HEK293 (cell line): ENCODE measurements around the gene FKBP9.
"Not testable (repeated sequence)": the region's sequence is repeated elsewhere in the genome, so short reads cannot be mapped to it uniquely, and the experiment has no call there.

Experiments
- CTCF ChIP-seq: fragments of 450-650 bp; formaldehyde crosslinking; IDR thresholded peaks from 2 replicates; pipeline ENCODE4 v1.5.1; 2016; ENCODE audit warnings: missing biosample characterization, missing genetic modification characterization
- PRDM1 ChIP-seq: fragments of 450-650 bp; formaldehyde crosslinking; IDR thresholded peaks from 2 replicates; pipeline ENCODE4; 2016; ENCODE audit warnings: missing biosample characterization, missing genetic modification characterization
- ZNF146 ChIP-seq: fragments of 450-650 bp; formaldehyde crosslinking; IDR thresholded peaks from 2 replicates; pipeline ENCODE4 v1.5.1; 2016; ENCODE audit warnings: missing biosample characterization, missing genetic modification characterization
- ZNF175 ChIP-seq: fragments of 450-650 bp; formaldehyde crosslinking; IDR thresholded peaks from 2 replicates; pipeline ENCODE4 v1.5.1; 2016; ENCODE audit warnings: missing biosample characterization, missing genetic modification characterization
- ZNF24 ChIP-seq: fragments of 450-650 bp; formaldehyde crosslinking; IDR thresholded peaks from 2 replicates; pipeline ENCODE4 v1.5.1; 2016; ENCODE audit warnings: missing biosample characterization, missing genetic modification characterization
- ZNF274 ChIP-seq, 2 experiments: fragments of 200-500 bp in 1 of 2; fragments of 450-650 bp in 1 of 2; sonication (Bioruptor generic) in 1 of 2; formaldehyde crosslinking in 1 of 2; IDR thresholded peaks; 2 replicates each; pipeline versions ENCODE4 v1.5.1 to v1.6.1; 2014 to 2016; ENCODE audit warnings: borderline replicate concordance in 1 of 2, inconsistent platforms in 1 of 2, low read length in 1 of 2, missing biosample characterization in 1 of 2, missing genetic modification characterization in 1 of 2

GRCh38 chr7:33004104-33004616, 46.9 kb downstream of the FKBP9 start:
- not testable (repeated sequence) for TF ChIP-seq ZNF175 (tag by site-specific recombination); CTCF; ZNF146 (tag by site-specific recombination); ZNF274 (IDR thresholded peaks at IDR 0.05; ENCODE audit: low read length); ZNF274 (tag by site-specific recombination; IDR thresholded peaks at IDR 0.05; ENCODE audit: borderline replicate concordance); PRDM1 (tag by site-specific recombination); ZNF24 (tag by site-specific recombination)
